NCI-H345 (cell line): ENCODE results near the gene RASGRP2.

Source experiments
- DNase-seq: peaks from one replicate; lab custom pipeline; 2025; lab: John Stamatoyannopoulos, UW

RASGRP2 gene

GRCh38 chr11:64755681-64756361 is 11.9 kb upstream of the RASGRP2 start:
- no peak for DNase-seq

GRCh38 chr11:64754919-64755662 is 11.1 kb upstream of the RASGRP2 start:
- no peak for DNase-seq

DNA sequence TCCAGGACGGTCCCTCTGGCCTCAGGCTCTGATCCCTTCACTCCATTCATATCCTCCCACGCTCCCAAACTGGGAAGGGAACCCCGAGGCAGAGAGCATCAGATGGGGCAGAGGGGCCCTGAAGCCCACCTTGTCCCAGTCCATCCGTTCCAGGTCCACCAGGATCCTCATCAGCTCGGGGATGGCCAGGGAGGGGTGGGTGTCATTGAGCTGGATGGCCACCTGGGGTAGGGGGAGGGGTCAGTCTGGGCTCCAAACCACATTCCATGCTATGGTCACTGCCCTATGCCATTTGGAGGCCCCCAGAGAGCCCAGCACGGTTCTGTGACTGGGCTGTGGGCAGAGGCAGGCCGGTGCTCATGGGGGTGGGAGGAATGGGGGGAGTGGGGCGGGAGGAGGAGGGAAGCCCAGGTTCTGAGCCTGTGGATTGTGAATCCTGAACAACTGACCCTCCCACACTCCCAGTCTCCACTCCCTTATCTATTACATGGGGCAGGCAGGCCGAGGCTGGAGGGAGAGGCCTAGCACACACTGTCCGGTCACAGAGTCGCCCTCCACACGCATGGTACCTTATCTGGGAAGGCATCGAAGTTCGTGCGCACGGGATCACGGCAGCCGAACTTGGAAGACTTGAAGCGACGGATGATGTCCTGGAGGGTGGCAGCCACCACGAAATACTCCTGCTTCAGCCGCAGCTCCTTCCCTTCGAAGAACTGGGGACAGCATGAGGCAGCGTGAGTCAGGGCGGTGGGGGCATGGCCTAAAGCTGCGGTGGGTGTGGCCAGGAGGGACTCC is 10.4 kb upstream of the RASGRP2 start:
- DNase-seq, result no peak

DNA sequence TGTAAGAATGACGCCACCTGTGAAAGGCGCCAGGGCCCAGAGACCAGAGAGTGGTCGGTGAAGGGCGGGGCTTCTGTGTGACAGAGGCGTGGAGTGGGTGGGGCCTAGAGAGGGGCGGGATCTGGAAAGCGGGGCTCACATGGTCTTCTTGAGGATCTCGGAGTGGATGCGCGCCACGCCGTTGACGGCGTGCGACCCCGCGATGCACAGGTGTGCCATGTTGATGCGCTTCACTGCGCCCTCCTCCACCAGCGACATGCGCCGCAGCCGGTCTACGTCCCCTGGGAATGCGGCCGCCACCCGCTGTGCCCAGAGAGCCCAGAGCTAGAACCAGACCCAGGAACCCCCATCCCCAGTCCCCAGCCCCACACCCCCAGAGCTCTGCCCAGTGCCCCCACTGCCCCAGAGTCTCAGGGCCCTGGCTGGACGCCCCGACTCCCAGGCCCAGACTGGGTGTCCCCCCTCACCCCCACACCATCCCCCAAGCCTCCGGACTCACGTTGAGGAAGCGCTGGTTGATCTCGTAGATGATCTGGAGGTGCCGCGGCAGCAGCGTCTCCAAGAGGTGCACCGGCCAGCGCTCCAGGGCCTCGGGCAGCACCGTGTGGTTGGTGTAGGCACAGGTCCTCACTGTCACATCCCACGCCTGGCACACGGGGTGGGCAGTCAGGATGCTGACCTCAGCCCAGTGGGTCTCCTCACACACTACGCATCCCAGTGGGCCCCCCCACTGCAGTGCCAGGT is 9.6 kb upstream of the RASGRP2 start:
- DNase-seq, result no peak

DNA sequence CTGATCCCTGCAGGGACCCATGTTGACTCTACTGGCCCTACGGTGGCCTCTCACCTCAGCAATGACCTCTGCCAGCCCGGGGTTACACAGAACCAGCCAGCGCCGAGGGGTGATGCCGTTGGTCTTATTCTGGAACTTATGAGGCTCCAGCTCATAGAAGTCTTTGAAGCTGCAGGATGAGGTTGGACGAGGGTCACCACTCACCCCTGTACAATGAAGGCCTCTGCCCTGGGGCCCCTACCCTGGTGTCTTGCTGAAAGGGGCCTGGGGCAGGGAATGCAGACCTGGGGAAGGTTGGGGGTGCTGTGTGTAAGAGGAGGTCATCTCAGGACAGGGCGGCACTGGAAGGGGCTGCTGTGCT is 9.1 kb upstream of the RASGRP2 start:
- no peak for DNase-seq

- no peak for DNase-seq
These were observed 8.4 kb upstream of the RASGRP2 start for GRCh38 chr11:64752175-64752970.

GRCh38 chr11:64751580-64751979 is 7.6 kb upstream of the RASGRP2 start:
- DNase-seq, result no peak

- DNase-seq, result no peak
These were observed 7.2 kb upstream of the RASGRP2 start for GRCh38 chr11:64751136-64751535.

- no peak for DNase-seq
These were observed 6.6 kb upstream of the RASGRP2 start for GRCh38 chr11:64750361-64751054.

- DNase-seq, result no peak
These were observed 4.2 kb upstream of the RASGRP2 start for GRCh38 chr11:64747961-64748665.

GRCh38 chr11:64746486-64746885 is 2.5 kb upstream of the RASGRP2 start:
- no peak for DNase-seq

DNA sequence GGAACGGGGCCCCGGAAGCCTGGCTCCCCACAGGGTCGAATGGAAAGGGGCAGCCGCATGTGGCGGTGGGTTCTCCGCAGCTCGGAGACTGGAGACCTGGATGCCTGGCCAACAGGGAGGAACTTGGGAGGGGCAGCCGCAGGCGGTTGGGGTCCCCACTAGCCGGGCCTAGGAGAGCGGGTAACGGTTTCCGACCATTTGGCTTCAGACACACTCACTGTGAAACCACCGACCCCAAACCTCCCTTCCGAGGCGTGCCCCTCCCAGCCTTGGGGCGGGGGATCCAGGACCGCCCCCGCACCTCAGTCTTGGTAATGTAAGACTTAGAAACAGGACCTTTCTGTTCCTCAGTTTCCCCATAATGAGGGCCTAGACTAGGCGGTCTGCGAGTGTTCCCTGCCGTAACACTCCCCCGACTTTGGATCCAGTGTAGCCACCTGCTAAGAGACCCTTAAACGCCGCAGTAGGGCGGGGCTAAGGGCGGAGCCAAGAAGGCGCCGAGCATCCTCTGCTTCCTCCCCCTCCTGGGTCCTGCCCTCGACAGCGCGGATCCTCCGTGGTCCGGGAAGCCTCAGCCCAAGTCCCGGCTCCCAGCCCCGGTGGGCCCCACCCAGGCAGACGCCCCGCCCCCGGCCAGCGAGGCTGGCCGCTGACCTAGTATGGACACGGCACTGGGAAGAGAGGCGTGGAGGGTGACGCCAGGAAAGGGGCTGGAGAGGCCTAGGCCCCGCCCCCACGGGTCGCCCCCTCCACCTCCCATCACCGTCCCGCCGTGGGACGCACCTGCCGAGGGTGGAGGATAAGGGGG is 1.8 kb upstream of the RASGRP2 start:
- no peak for DNase-seq

- DNase-seq, result no peak
These were observed 1.2 kb upstream of the RASGRP2 start for GRCh38 chr11:64745189-64745520.

DNA sequence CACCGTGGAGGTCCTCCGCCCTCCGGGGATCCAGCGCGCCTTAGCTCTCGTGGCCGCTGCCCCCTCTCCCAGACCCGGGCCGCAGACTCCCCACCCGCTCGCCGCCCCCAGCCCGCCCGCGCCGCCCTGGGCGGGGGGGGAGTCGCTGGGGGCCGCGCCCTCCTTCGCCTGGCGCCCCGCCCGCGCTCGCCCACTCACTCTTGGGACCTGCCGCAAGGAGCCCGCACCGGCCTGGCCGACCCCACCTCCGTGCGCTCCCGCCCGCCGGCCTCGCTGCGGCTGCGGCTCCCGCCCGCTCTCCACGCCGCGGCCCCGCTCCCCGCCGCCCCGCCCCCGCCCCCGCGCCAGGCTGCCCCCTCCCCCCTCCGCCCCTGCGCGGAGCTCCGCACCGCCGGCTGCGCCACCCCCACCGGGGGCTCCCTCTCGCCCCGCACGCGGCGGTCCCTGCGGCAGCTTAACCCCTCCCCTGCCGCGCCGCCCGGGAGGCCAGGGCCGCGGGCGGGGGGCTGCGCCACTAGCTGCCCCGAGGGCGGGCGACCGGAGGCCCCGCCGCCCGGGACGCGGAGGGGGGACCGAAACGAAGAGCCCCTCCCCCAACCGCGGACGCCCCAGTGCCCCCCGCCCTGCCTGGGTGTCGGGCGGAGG is 724 bp upstream of the RASGRP2 start:
- DNase-seq, result no peak

GRCh38 chr11:64742889-64743590 is 902 bp downstream of the RASGRP2 start:
- DNase-seq, result no peak

DNA sequence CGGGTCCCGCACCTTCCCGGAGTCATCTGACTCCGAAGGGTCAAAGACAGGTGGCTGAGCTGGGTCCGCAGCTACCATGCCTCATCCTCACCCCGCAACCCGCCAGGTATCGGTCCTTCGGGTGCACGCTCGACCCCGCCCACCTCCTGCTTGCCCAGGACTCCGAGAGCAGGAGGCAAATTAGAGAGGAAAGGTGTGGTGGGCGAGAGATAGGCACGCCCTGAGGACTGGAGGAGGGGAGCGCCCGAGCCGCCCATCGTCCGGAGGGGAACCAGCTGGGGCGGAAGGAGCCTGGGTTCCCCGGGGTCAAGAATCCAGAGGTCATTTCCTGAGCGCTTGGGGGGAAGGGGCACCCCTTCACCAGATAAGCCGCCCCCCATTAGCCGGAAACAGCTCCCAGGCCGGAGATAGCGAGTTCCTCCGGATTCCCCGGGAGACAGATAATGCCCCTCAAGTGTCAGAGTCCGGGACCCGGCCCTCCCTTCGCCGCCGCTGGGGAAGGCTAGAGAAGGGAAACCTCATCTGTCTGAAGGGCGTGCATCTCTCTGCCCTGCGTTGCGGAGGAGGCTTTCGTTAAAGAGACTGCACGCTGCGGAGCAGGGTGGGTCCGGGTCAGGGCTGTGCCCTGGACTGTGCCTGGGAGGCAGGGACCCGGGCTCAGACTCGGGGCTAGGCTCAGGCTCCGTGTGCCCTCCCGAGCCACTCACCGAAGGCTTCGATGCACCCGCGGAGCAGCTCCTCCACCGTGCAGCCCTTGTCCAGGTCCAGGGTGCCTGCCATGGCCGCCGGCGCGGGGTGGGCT is 1.7 kb downstream of the RASGRP2 start:
- DNase-seq, result no peak

DNA sequence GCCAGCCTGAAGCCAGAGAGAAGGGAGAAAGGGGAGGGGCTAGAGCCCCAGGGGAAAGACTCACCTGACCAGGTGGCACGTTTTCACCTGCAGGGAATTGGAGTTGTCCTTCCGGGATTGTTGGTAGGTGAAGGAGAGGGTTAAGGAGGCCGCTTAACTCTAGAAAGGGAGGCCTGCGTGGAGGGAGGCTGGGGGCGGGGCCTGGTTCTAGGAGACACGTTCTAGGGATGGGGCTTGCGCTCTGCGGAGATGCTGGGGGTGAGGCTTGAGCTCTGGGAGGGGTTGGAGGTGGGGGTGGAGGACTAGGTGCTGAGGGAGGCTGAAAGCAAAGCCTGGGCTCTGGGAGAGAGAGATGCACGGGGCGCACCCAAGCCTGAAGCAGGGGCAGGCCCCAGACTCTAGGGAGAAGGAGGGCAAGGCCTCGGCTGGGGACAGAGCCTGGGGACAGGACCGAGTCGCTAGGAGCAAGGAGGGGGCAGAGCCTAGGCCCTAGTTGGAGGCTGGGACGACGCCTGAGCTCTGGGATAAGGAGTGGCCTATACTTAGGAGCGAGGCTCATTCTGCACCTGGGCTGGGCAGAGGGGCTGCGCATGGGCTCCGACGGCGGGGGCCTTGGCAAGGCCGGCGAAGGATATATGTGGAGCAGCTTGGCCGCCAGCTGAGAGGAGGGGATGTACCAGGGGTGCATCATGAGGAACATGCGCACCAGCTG is 2.4 kb downstream of the RASGRP2 start:
- DNase-seq, result no peak
